DND-41 (cell line): ENCODE data around the gene RNLS.

Source experiments
- EZH2 ChIP-seq: IDR thresholded peaks from 3 replicates; pipeline ENCODE4 v1.6.1; 2012; ENCODE audit warnings: borderline replicate concordance, low read depth, mild to moderate bottlenecking, moderate library complexity, low read length, inconsistent platforms; ENCODE audit not compliant: severe bottlenecking
- TF ChIP-seq, protein P1 (sequence below): IDR thresholded peaks from 2 replicates; pipeline ENCODE4 v1.5.1; 2012; ENCODE audit warnings: borderline replicate concordance, low read length, moderate library complexity, mild to moderate bottlenecking; ENCODE audit not compliant: poor library complexity, severe bottlenecking; ENCODE audit errors: extremely low read depth

DNA sequence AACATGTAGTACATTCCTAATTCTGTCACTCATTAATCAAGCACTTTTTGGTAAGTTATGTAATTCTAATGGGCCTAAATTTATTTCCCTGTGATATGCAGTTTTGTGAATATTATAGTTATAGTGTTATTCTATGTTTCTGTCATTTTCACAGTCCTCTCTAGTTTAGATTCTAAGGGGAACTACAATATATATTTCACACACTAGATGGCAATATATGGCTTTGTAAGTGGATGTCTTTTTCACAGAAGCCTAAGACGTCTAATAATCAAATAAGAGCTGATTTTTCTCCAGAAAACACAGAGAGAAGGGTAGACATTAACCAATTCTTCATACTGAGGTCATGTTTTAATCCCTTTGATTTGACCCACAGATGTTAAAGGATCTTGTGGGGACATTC is 18.0 kb downstream of the RNLS start:
- TF ChIP-seq, protein P1, sequence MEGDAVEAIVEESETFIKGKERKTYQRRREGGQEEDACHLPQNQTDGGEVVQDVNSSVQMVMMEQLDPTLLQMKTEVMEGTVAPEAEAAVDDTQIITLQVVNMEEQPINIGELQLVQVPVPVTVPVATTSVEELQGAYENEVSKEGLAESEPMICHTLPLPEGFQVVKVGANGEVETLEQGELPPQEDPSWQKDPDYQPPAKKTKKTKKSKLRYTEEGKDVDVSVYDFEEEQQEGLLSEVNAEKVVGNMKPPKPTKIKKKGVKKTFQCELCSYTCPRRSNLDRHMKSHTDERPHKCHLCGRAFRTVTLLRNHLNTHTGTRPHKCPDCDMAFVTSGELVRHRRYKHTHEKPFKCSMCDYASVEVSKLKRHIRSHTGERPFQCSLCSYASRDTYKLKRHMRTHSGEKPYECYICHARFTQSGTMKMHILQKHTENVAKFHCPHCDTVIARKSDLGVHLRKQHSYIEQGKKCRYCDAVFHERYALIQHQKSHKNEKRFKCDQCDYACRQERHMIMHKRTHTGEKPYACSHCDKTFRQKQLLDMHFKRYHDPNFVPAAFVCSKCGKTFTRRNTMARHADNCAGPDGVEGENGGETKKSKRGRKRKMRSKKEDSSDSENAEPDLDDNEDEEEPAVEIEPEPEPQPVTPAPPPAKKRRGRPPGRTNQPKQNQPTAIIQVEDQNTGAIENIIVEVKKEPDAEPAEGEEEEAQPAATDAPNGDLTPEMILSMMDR = peak; percentile 63
- no peak for TF ChIP-seq EZH2
